ENCODE data around the gene METRNL. TPM values are rescaled to one million over a fixed set of nuclear protein-coding genes. Genes with fewer than 3 reads are reported as not detected.

Gene METRNL
- total and polyA plus RNA-seq, 8 donors: 12.7 to 61.8 (median 19.2) TPM

DNA sequence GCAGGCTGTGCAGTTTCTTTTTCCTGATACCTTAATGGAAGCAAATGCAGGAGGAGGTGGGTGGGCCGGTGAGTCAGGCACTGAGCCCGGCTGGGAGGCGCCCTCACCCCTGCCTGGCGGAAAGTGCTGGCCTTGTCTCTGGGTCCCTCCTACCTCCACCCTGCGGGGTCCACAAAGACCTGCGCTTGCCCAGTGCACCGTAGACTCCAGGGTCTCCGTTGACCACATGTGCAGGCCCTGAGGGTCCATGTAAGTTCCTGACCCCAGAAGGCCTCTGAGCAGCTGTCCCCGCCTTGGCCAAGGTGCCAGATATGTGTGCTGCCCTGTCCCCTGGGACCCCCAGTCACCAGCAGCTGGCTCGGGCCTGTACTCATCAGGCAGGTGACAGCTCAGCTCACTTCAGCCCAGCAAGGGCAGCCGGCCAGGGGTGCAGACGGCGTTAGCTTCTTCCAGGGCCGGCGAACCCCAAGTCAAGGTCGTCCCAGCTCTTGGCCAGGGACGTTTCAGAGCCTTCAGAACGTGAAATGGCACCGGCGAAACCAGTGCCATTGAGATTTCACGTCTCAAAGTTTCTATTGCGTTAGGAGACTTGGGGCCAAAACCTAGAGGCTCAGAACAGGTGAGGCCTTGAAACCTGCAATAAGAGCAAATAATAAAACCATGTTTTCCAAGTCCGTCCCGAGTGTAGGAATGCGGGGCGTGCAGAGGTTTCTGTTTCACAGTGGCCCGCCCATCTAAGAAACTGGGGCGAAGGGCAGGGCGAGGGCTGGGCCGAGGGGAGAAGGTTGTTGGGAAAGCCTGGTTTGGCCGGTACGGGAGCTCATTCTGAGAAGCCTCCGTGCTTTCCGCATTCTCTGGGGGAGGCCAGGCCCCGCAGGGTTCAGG, 12.1 kb downstream of the METRNL start:
- DNase-seq: peak in 2 of 4 donors; percentile 69 to 74
- peak; percentile 82 for ATAC-seq

DNA sequence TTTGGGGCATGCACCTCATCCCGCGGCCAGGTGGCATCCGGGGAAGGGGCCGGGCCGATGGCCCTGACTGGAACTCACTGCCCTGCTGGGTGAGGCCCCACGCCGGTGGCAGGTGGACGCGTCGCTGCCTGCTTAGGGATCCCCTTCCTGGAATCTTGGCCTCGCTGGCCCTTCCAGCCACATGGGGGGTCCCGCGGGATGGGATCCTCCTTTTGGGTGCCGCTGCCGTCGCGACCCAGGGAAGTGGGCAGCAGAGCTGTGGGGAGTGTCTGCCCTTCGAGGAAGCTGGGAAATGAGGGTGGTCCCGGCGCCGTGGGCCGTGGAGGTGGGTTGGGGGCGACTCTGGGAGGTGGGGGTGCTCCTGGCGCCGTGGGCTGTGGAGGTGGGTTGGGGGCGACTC, 12.8 kb downstream of the METRNL start:
- Histone ChIP-seq H3K4me1 (peaks cover 3 to 42% of the 10 kb centered on the region in 2 donors), H3K9me3 (no peaks in the 10 kb centered on the region), H3K4me3 (no peak overlapping the region), H3K36me3 (peaks cover 0 to 76% of the 10 kb centered on the region in 2 donors), H3K27me3 (peaks cover 0 to 4% of the 10 kb centered on the region in 2 donors), H3K27ac (peak overlapping the region in 1 of 2 donors; percentile 85)
- DNase-seq (no peak), ATAC-seq (peak; percentile 5)
- TF ChIP-seq CTCF (IDR thresholded peaks at IDR 0.05): no peak
- intact Hi-C loops (cut with DNase I): no loop called here

More for the DNA sequence above, 12.1 kb downstream of the METRNL start:
- no peak for TF ChIP-seq CTCF (IDR thresholded peaks at IDR 0.05)
- Histone ChIP-seq H3K27me3 (no peaks in the 10 kb centered on the region), H3K36me3 (peaks cover 0 to 78% of the 10 kb centered on the region in 2 donors), H3K9me3 (no peaks in the 10 kb centered on the region), H3K4me1 (peaks cover 3 to 46% of the 10 kb centered on the region in 2 donors), H3K27ac (peak overlapping the region; percentile 73 to 85), H3K4me3 (no peak overlapping the region)
- intact Hi-C loops (cut with DNase I): no loop called here

DNA sequence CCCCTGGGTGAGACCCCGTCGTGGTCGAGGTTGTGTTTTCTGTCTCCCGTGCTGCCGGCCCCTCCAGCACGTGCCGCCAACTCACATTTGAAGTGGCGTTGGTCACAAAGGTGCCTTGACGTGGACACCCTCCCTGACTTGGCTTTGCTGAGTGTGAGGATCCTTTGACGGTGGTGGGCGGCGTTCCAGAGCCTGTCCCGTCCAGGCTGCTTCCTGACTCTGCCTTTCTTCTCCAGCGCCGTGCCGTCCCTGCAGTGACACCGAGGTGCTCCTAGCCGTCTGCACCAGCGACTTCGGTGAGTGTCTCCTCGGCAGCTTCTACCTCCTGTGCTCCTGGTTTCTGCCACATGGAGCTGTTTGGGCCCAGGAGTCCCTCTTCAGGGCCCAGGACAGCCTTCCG, 13.5 kb downstream of the METRNL start:
- Histone ChIP-seq H3K27me3 (peaks cover 0 to 11% of the 10 kb centered on the region in 2 donors), H3K36me3 (peaks cover 0 to 68% of the 10 kb centered on the region in 2 donors), H3K27ac (no peak overlapping the region), H3K4me1 (peaks cover 3 to 36% of the 10 kb centered on the region in 2 donors), H3K4me3 (no peak overlapping the region), H3K9me3 (no peaks in the 10 kb centered on the region)
- DNase-seq: no peak
- no peak for ATAC-seq
- intact Hi-C loops (cut with DNase I): no loop called here
- no peak for TF ChIP-seq CTCF (IDR thresholded peaks at IDR 0.05)

- Histone ChIP-seq H3K9me3 (no peaks in the 10 kb centered on the region), H3K27ac (no peak overlapping the region), H3K4me3 (no peak overlapping the region), H3K4me1 (peaks cover 3 to 36% of the 10 kb centered on the region in 2 donors), H3K27me3 (peaks cover 0 to 17% of the 10 kb centered on the region in 2 donors), H3K36me3 (peaks cover 0 to 63% of the 10 kb centered on the region in 2 donors)
- no peak for TF ChIP-seq CTCF (IDR thresholded peaks at IDR 0.05)
- intact Hi-C loops (cut with DNase I): no loop called here
- DNase-seq (no peak), ATAC-seq (no peak)
Measured at GRCh38 chr17:83093506-83093905, 14.1 kb downstream of the METRNL start.

DNA sequence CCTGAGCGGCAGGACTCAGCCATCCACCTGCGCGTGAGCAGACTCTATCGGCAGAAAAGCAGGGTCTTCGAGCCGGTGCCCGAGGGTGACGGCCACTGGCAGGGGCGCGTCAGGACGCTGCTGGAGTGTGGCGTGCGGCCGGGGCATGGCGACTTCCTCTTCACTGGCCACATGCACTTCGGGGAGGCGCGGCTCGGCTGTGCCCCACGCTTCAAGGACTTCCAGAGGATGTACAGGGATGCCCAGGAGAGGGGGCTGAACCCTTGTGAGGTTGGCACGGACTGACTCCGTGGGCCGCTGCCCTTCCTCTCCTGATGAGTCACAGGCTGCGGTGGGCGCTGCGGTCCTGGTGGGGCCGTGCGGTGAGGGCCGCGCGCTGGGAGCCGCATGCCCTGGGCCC, 14.9 kb downstream of the METRNL start:
- Histone ChIP-seq H3K27me3 (peaks cover 0 to 25% of the 10 kb centered on the region in 2 donors), H3K4me3 (no peak overlapping the region), H3K36me3 (peaks cover 0 to 62% of the 10 kb centered on the region in 2 donors), H3K4me1 (peaks cover 3 to 36% of the 10 kb centered on the region in 2 donors), H3K27ac (no peak overlapping the region), H3K9me3 (no peaks in the 10 kb centered on the region)
- no peak for DNase-seq
- TF ChIP-seq CTCF (IDR thresholded peaks at IDR 0.05): no peak
- intact Hi-C loops (cut with DNase I): no loop called here
- ATAC-seq: no peak
